ENCODE data around the gene CEP170B.

DNA sequence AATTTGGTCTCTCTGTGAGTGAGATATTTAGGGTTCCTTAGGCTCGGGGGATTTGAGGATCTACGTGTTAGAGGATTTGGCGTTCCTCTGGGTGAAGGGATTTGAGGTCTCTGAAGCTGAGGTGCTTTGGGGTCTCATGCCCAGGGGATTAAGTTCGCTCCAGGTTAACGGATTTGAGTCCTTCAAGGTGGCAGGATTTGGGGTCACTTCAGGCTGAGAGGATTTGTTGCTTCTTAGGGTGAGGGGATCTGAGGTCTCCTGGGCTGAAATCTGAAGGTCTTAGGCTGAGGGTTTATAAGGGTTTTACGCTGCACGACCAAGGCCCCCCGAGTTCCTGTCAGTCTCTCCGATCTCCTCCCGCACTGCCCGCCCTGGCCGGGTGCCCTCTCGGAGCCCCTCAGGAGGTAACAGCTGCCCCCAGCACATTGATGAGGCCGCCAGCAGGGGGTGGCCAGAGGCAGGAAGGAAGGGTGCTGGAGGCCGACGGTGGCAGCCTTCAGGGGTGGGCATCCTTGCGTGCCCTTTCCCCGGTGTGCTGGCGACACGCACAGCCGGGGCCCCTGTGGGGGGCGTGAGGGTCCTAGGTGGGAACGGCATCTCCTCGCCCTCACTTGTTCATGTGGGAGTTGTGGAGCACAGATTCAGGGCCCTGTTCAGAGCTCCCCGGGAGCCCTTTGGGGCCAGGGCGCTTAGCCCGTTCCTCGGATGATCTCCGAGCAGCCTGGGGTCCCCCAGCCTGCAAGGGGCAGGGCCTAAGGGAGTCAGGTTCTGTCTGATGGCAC, 14.3 kb downstream of the CEP170B start:
- no peak for TF ChIP-seq EZH2 (IDR thresholded peaks at IDR 0.05; ENCODE audit: borderline replicate concordance, insufficient read depth, low read depth, low read length, poor library complexity, severe bottlenecking)
- TF ChIP-seq, protein P1, sequence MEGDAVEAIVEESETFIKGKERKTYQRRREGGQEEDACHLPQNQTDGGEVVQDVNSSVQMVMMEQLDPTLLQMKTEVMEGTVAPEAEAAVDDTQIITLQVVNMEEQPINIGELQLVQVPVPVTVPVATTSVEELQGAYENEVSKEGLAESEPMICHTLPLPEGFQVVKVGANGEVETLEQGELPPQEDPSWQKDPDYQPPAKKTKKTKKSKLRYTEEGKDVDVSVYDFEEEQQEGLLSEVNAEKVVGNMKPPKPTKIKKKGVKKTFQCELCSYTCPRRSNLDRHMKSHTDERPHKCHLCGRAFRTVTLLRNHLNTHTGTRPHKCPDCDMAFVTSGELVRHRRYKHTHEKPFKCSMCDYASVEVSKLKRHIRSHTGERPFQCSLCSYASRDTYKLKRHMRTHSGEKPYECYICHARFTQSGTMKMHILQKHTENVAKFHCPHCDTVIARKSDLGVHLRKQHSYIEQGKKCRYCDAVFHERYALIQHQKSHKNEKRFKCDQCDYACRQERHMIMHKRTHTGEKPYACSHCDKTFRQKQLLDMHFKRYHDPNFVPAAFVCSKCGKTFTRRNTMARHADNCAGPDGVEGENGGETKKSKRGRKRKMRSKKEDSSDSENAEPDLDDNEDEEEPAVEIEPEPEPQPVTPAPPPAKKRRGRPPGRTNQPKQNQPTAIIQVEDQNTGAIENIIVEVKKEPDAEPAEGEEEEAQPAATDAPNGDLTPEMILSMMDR (IDR thresholded peaks at IDR 0.05) = no peak
